Upper lobe of left lung (tissue), 6 donors: ENCODE data around the gene DCUN1D3. TPM values are rescaled to one million over a fixed set of nuclear protein-coding genes. Genes with fewer than 3 reads are reported as not detected.
A peak's percentile ranks its signal among the peaks of the same experiment; 100 is the strongest.

Experiments
- ATAC-seq, 2 donors: fragments of 200-7000 bp; cut with Tn5 transposase; one replicate each; pipeline ENCODE4 v1.9.1; 2022; ENCODE audit warnings: mild to moderate bottlenecking in 2 of 2, moderate library complexity in 2 of 2; ENCODE audit not compliant: low FRiP score in 2 of 2
- DNase-seq, 2 donors: peaks; one replicate each; pipeline ENCODE4 v3.0.0-alpha.2; 2019 to 2020
- H3K27ac ChIP-seq, 4 donors: fragments of 200-600 bp; sonication (generic); one replicate each; pipeline ENCODE4 v1.5.1; 2016 to 2019
- H3K27me3 ChIP-seq, 4 donors: fragments of 200-600 bp; sonication (generic); one replicate each; pipeline ENCODE4 v1.5.1; 2017 to 2019
- H3K36me3 ChIP-seq, 4 donors: fragments of 200-600 bp; sonication (generic); one replicate each; pipeline ENCODE4 v1.5.1; 2016 to 2019
- H3K4me1 ChIP-seq, 4 donors: fragments of 200-600 bp; sonication (generic); one replicate each; pipeline ENCODE4 v1.5.1; 2018 to 2019
- H3K4me3 ChIP-seq, 4 donors: fragments of 200-600 bp; sonication (generic); one replicate each; pipeline ENCODE4 v1.5.1; 2017 to 2019; ENCODE audit warnings: mild to moderate bottlenecking in 2 of 4, moderate library complexity in 1 of 4
- H3K9me3 ChIP-seq, 4 donors: fragments of 200-600 bp; sonication (generic); one replicate each; pipeline ENCODE4 v1.5.1; 2018 to 2019
- EP300 ChIP-seq, 4 donors: sonication (generic); formaldehyde crosslinking; IDR thresholded peaks; one replicate each; pipeline ENCODE4 v1.5.1; 2017; ENCODE audit warnings: antibody characterized with exemption in 4 of 4, control low read depth in 2 of 4
- POLR2A ChIP-seq, 4 donors: fragments of 450-650 bp; IDR thresholded peaks; one replicate each; pipeline ENCODE4 v1.5.1; 2016 to 2017; ENCODE audit warnings: antibody characterized with exemption in 4 of 4, mild to moderate bottlenecking in 2 of 4
- POLR2AphosphoS5 ChIP-seq, 2 donors: sonication (generic); formaldehyde crosslinking; IDR thresholded peaks; one replicate each; pipeline ENCODE4 v1.5.1; 2017; ENCODE audit warnings: antibody characterized with exemption in 2 of 2
- WGBS, 2 donors: methylation state at CpG; one replicate each; pipeline ENCODE4 v1.1.5; 2017 to 2018; 5-methylcytosine and 5-hydroxymethylcytosine counted together
- total RNA-seq, 6 donors: library from RNA; depleted of rRNA in 4 of 6; stranded (reverse); fragments of >200 nt in 4 of 6; gene quantifications; one replicate each; pipeline versions ENCODE4 v1.1.0 to v1.2.1, GENCODE V29; 2016 to 2021
- TF ChIP-seq, protein P1 (sequence below), 6 experiments: fragments of 450-650 bp in 4 of 6; fragments of 200-600 bp in 2 of 6; sonication (generic) in 2 of 6; IDR thresholded peaks; one replicate each; pipeline ENCODE4 v1.5.1; 2016 to 2019; ENCODE audit warnings: antibody characterized with exemption in 6 of 6
- donor health status: DM: no; HTN: no; CAD: no; lungs with moderate emphysema.
- donor health status: DM: no; HTN: yes; CAD: no; lungs with severe emphysema.

Gene DCUN1D3
- total RNA-seq, 6 donors from 2014 or later: 7.2 to 33.0 (median 19.3) TPM

DNA sequence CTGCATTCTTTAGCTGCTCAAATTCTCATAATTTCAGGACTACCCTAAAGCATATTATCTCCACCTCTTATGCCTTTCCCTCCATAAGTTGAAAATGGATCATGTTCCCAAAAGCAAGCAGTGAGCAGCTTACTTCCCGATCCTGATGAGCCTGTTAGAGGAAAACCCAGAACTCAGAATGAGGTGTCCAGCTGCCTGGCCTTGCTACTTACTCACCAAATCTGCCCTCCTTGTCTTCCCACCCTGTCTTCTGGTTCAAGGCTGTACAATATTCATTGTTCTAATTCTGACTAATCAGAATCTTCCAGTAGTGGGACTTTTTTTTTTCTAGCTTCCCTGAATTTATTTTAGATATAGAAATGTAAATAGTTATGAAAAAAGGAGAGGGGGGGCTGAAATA lies 11.2 kb upstream of the DCUN1D3 start:
- Histone ChIP-seq H3K4me3 (no peak overlapping the region), H3K36me3 (peaks cover 0 to 6% (median 0%) of the 10 kb centered on the region in 4 donors), H3K27ac (peak overlapping the region; percentile 59 to 82 (median 74)), H3K4me1 (peaks cover 26 to 54% (median 33%) of the 10 kb centered on the region in 4 donors), H3K27me3 (no peaks in the 10 kb centered on the region), H3K9me3 (no peaks in the 10 kb centered on the region)
- ATAC-seq: peak in 1 of 2 donors; percentile 44
- DNase-seq: no peak
- WGBS, 2 donors: 33 to 36% methylated on average over 1 of the region's 1 CpG
- TF ChIP-seq, protein P1, sequence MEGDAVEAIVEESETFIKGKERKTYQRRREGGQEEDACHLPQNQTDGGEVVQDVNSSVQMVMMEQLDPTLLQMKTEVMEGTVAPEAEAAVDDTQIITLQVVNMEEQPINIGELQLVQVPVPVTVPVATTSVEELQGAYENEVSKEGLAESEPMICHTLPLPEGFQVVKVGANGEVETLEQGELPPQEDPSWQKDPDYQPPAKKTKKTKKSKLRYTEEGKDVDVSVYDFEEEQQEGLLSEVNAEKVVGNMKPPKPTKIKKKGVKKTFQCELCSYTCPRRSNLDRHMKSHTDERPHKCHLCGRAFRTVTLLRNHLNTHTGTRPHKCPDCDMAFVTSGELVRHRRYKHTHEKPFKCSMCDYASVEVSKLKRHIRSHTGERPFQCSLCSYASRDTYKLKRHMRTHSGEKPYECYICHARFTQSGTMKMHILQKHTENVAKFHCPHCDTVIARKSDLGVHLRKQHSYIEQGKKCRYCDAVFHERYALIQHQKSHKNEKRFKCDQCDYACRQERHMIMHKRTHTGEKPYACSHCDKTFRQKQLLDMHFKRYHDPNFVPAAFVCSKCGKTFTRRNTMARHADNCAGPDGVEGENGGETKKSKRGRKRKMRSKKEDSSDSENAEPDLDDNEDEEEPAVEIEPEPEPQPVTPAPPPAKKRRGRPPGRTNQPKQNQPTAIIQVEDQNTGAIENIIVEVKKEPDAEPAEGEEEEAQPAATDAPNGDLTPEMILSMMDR (IDR thresholded peaks at IDR 0.05): no peak
- TF ChIP-seq POLR2A (IDR thresholded peaks at IDR 0.05) (no peak), POLR2AphosphoS5 (IDR thresholded peaks at IDR 0.05) (no peak), EP300 (IDR thresholded peaks at IDR 0.05) (no peak)

DNA sequence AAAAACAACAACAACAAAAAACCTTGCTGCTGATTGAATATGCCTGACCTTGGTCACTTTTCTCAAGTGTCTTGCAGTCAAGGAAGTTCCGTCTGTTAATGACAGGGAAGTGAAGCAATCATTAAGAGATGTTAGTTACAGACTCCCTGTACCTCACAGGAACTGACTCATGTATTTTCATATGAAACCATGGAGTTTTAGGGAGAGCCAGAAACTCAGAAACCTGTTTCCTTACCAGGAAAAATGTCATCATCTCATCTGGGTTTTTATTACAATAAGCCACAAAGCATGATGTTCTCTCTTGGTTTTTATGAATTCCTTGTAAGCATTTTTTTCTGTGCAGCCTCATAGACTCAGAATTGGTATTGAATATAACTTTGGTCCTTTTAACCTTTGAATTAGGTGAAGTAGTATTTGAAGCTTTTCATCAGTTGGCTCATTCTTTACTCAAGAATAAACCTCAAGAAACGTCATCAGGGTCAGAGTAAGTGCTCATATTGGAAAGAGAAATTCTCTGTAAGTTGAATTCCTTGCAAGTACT lies 10.7 kb upstream of the DCUN1D3 start:
- Histone ChIP-seq H3K27ac (peak overlapping the region; percentile 59 to 82 (median 74)), H3K36me3 (peaks cover 0 to under 1% (median 0%) of the 10 kb centered on the region in 4 donors), H3K4me3 (no peak overlapping the region), H3K9me3 (no peaks in the 10 kb centered on the region), H3K27me3 (no peaks in the 10 kb centered on the region), H3K4me1 (peaks cover 31 to 60% (median 39%) of the 10 kb centered on the region in 4 donors)
- WGBS, 2 donors: 21 to 28% methylated on average over 2 of the region's 2 CpGs
- ATAC-seq (peak; percentile 86), DNase-seq (no peak)
- TF ChIP-seq POLR2A (IDR thresholded peaks at IDR 0.05) (peak in 1 of 4 donors; percentile 20), POLR2AphosphoS5 (IDR thresholded peaks at IDR 0.05) (peak in 1 of 2 donors; percentile 87), EP300 (IDR thresholded peaks at IDR 0.05) (peak in 2 of 4 donors; percentile 53 to 56)
- TF ChIP-seq, protein P1 (IDR thresholded peaks at IDR 0.05): no peak

DNA sequence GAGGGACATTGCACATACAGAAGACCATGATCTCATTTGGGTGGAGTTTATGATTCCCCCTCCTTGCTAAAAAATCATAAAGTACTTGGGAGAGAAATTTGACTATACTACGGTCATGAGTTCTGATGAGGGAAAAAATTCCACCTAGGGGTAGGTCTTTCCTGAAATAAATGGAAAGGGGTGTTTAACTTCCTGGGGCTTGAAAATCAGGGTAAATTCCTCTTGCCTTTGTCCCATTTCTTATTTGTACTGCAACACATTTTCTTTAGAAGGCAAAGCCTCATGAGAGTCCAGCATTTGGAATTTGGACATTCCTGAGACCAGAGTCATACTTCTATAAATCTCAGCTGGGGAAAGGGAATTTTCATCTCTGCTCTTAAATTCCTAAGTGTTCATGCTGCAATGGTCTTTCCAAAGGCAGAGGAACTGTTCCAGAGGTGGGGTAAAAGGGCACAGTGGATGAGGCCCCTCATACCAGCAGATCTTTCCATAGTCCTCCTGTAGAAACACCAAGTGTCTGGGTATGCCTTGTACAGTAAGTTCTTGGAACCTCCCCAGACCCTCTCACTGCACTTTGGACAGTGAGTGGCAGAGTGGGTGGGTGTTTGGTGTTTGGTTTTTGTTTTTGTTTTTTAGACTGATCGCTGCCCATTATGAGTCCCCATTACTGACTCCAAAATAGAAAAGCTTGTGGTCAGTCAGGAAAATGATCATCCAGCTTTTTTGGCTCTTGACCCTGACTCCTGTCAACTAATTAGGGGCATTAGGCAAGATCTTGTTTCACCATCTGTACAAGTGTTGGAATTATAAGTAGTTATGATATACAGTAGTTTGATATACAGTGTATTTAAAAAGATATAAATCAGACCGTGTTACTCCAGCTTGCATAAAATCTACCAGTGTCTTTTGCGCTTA lies 6.4 kb upstream of the DCUN1D3 start:
- ATAC-seq (peak; percentile 27 to 60), DNase-seq (no peak)
- WGBS, 2 donors: 70 to 71% methylated on average over 4 of the region's 4 CpGs
- H3K4me1 ChIP-seq: peaks cover 68 to 78% (median 74%) of the 10 kb centered on the region in 4 donors
- H3K27me3 ChIP-seq: no peaks in the 10 kb centered on the region
- no peak for TF ChIP-seq POLR2A (IDR thresholded peaks at IDR 0.05)
- TF ChIP-seq POLR2AphosphoS5 (IDR thresholded peaks at IDR 0.05): no peak
- TF ChIP-seq EP300 (IDR thresholded peaks at IDR 0.05): no peak
- TF ChIP-seq, protein P1 (IDR thresholded peaks at IDR 0.05): no peak
- H3K9me3 ChIP-seq: no peaks in the 10 kb centered on the region
- H3K27ac ChIP-seq: peak overlapping the region; percentile 64 to 99 (median 95)
- no peak overlapping the region for H3K4me3 ChIP-seq
- H3K36me3 ChIP-seq: no peaks in the 10 kb centered on the region

DNA sequence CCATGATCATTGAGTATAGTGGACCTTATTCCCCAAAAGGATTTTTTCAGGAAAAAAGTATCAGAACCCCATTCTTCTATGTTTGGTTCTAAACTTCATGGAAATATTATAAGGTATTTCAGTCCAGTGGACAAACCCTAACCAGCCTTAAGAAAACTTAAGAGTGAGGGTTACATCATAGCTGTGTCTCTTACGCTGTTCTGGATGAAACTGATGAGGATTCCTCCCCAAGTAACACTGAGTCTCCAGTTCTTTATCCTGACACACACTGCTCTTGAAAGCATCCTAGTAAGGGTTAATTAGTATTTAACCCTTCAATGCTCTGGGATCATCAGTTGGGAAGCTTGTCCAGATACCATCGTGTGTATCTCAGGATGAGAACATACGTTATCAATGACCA lies 5.4 kb upstream of the DCUN1D3 start:
- Histone ChIP-seq H3K27ac (peak overlapping the region; percentile 64 to 99 (median 95)), H3K4me1 (peaks cover 62 to 70% (median 68%) of the 10 kb centered on the region in 4 donors), H3K4me3 (no peak overlapping the region), H3K9me3 (no peaks in the 10 kb centered on the region), H3K27me3 (no peaks in the 10 kb centered on the region), H3K36me3 (no peaks in the 10 kb centered on the region)
- ATAC-seq: no peak
- 59 to 70% methylated on average over 3 of the region's 3 CpGs for WGBS, 2 donors
- TF ChIP-seq POLR2AphosphoS5 (IDR thresholded peaks at IDR 0.05): no peak
- TF ChIP-seq, protein P1 (IDR thresholded peaks at IDR 0.05): no peak
- no peak for DNase-seq
